ENCODE results near the gene DCDC2.

- TF ChIP-seq POLR2AphosphoS5 (IDR thresholded peaks at IDR 0.05; ENCODE audit: low read depth, low read length): no peak
- TF ChIP-seq TAF1 (IDR thresholded peaks at IDR 0.05; ENCODE audit: borderline replicate concordance, insufficient read depth, low read length): no peak
- TF ChIP-seq REST (IDR thresholded peaks at IDR 0.05; ENCODE audit: insufficient read depth in 1 of 2, low read depth in 2 of 2, low read length in 2 of 2): no peak
- no peak for TF ChIP-seq SIN3A (IDR thresholded peaks at IDR 0.05; ENCODE audit: borderline replicate concordance, insufficient read depth, low read length)
- no peak for TF ChIP-seq FOXP2 (optimal IDR thresholded peaks at IDR 0.05; ENCODE audit: borderline replicate concordance, extremely low read depth, extremely low read length, insufficient read depth)
These were observed 24.3 kb upstream of the DCDC2 start for GRCh38 chr6:24382220-24382540.

Measured in PFSK-1 (cell line).